Gastroesophageal sphincter (tissue), 3 donors: ENCODE measurements around the gene CEP78.

Experiments used
- EP300 ChIP-seq: sonication (generic); formaldehyde crosslinking; IDR thresholded peaks from one replicate; pipeline ENCODE4 v1.6.1; 2017; ENCODE audit warnings: antibody characterized with exemption, mild to moderate bottlenecking
- POLR2A ChIP-seq, 2 donors: fragments of 450-650 bp; IDR thresholded peaks; one replicate each; pipeline ENCODE4 v1.6.1; 2017; ENCODE audit warnings: antibody characterized with exemption in 2 of 2, mild to moderate bottlenecking in 2 of 2, moderate library complexity in 1 of 2
- POLR2AphosphoS5 ChIP-seq: sonication (generic); formaldehyde crosslinking; IDR thresholded peaks from one replicate; pipeline ENCODE4 v1.6.1; 2017; ENCODE audit warnings: antibody characterized with exemption
- TF ChIP-seq, protein P1 (sequence below), 4 experiments: fragments of 200-600 bp in 2 of 4; fragments of 450-650 bp in 2 of 4; sonication (generic) in 1 of 4; IDR thresholded peaks; one replicate each; pipeline ENCODE4 v1.5.1; 2017 to 2019; ENCODE audit warnings: antibody characterized with exemption in 4 of 4, mild to moderate bottlenecking in 2 of 4, moderate library complexity in 2 of 4

DNA sequence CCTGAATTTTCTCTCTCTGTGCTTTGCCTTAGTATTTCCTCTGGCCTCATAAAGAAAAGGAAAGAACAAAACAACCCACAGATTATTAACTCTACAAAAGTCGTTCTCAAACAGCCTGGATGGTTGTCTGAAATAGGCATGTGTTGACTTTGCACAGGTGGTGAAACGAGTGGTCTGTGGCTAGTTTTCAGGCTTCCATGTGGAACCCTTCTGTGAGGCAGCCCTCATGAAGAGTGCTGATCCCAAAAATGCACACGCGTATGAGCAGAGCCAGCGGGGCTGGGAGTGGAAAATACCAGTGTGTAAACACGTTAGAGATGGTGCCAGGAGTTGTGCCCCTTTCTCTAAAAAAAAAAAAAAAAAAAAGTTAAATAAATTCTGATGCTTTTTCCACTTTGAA, 56.2 kb downstream of the CEP78 start:
- TF ChIP-seq EP300 = no peak
- TF ChIP-seq, protein P1, sequence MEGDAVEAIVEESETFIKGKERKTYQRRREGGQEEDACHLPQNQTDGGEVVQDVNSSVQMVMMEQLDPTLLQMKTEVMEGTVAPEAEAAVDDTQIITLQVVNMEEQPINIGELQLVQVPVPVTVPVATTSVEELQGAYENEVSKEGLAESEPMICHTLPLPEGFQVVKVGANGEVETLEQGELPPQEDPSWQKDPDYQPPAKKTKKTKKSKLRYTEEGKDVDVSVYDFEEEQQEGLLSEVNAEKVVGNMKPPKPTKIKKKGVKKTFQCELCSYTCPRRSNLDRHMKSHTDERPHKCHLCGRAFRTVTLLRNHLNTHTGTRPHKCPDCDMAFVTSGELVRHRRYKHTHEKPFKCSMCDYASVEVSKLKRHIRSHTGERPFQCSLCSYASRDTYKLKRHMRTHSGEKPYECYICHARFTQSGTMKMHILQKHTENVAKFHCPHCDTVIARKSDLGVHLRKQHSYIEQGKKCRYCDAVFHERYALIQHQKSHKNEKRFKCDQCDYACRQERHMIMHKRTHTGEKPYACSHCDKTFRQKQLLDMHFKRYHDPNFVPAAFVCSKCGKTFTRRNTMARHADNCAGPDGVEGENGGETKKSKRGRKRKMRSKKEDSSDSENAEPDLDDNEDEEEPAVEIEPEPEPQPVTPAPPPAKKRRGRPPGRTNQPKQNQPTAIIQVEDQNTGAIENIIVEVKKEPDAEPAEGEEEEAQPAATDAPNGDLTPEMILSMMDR (IDR thresholded peaks at IDR 0.05) = no peak
- TF ChIP-seq POLR2A (IDR thresholded peaks at IDR 0.05) = no peak
- no peak for TF ChIP-seq POLR2AphosphoS5
